Measurements from ENCODE around the gene AK5. TPM values are rescaled to one million over a fixed set of nuclear protein-coding genes. Genes with fewer than 3 reads are reported as not detected.

Gene AK5
- total and polyA plus RNA-seq, 4 donors: 0.06 to 3.0 (median 0.15) TPM; not detected in 1

DNA sequence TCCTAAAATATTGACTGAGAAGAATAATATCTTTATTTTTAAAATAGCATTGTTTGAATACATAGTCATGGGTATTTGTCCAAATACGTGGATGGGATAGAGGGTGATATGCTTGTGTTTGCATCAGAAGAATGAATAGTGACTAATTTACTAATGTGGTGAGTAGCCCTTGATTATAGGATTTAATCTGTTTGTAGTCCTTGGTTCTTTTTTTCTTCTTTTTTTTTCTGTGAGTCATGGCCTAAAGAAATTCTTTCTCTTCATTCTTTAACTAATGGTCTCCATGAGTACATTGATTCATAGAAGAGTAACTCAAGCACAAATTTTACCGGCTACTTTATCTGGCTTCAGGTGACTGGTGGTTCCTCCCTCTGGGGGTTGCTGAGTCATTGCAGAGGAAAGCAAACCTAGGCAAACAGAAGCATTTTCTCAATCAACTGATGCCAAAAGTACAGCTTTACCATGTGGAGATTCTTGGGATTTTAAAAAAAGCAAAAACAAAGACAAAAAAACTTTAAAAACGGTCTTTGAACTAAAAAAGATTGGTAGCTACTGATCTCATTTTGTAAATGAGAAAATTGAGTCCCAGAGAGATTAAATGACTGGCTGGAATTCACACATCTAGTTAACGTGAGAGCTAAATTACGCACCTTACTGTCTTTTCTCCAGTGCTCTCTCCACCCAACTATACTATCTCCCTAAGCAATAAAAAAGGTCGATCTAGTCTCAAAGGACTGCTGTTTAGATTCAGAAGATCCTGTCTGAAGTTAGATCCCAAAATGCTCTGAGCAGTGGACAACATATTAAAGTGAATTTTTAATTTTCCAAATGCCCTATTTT lies 40.5 kb downstream of the AK5 start:
- DNase-seq (no peak), ATAC-seq (ENCODE audit: insufficient read depth, low FRiP score) (no peak)
- H3K36me3 ChIP-seq (ENCODE audit: control insufficient read depth in 4 of 4, insufficient read depth in 4 of 4, low read length in 4 of 4): no peaks in the 10 kb centered on the region
- no peaks in the 10 kb centered on the region for H3K9me3 ChIP-seq (ENCODE audit: control insufficient read depth in 4 of 4, insufficient read depth in 3 of 4, low read length in 3 of 4)
- H3K4me3 ChIP-seq: no peak overlapping the region
- no peak for TF ChIP-seq CTCF (IDR thresholded peaks at IDR 0.05; ENCODE audit: control extremely low read depth, extremely low read depth)
- H3K27me3 ChIP-seq (ENCODE audit: control insufficient read depth in 3 of 3, insufficient read depth in 3 of 3, low read length in 2 of 3): no peaks in the 10 kb centered on the region
- WGBS, 2 donors: 60 to 61% methylated on average over 6 of the region's 6 CpGs
- H3K9ac ChIP-seq (ENCODE audit: insufficient read depth in 1 of 2, low read length in 2 of 2): no peak overlapping the region
- no peak overlapping the region for H3K27ac ChIP-seq (ENCODE audit: low read depth in 1 of 2, low read length in 1 of 2)
- no peaks in the 10 kb centered on the region for H3K4me1 ChIP-seq (ENCODE audit: control insufficient read depth in 5 of 5, insufficient read depth in 5 of 5, low read length in 5 of 5)

DNA sequence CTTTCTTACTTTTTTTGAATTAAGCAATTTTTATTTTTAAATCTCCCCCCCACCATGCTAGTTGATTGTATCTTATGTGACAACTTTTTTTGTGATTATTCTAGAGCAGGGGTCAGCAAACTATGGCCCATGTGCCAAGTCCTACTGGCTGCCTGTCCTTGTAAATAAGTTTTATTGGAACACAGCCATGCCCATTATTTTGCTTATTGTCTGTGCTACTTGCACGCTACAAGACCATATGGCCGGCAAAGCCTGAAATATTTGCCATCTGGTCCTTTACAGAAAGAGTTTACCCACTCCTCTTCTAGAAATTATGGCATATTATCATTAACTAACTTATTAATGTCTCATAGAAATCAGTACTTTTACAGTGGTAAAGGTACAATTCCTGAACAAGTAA lies 51.7 kb downstream of the AK5 start:
- Histone ChIP-seq H3K27ac (ENCODE audit: low read depth in 1 of 2, low read length in 1 of 2) (no peak overlapping the region), H3K4me3 (no peak overlapping the region), H3K4me1 (ENCODE audit: control insufficient read depth in 5 of 5, insufficient read depth in 5 of 5, low read length in 5 of 5) (no peaks in the 10 kb centered on the region), H3K9me3 (ENCODE audit: control insufficient read depth in 4 of 4, insufficient read depth in 3 of 4, low read length in 3 of 4) (no peaks in the 10 kb centered on the region), H3K36me3 (ENCODE audit: control insufficient read depth in 4 of 4, insufficient read depth in 4 of 4, low read length in 4 of 4) (no peaks in the 10 kb centered on the region), H3K9ac (ENCODE audit: insufficient read depth in 1 of 2, low read length in 2 of 2) (no peak overlapping the region), H3K27me3 (ENCODE audit: control insufficient read depth in 3 of 3, insufficient read depth in 3 of 3, low read length in 2 of 3) (no peaks in the 10 kb centered on the region)
- no peak for TF ChIP-seq CTCF (IDR thresholded peaks at IDR 0.05; ENCODE audit: control extremely low read depth, extremely low read depth)
- 82 to 85% methylated on average over 2 of the region's 2 CpGs for WGBS, 2 donors
- no peak for DNase-seq
- no peak for ATAC-seq (ENCODE audit: insufficient read depth, low FRiP score)

DNA sequence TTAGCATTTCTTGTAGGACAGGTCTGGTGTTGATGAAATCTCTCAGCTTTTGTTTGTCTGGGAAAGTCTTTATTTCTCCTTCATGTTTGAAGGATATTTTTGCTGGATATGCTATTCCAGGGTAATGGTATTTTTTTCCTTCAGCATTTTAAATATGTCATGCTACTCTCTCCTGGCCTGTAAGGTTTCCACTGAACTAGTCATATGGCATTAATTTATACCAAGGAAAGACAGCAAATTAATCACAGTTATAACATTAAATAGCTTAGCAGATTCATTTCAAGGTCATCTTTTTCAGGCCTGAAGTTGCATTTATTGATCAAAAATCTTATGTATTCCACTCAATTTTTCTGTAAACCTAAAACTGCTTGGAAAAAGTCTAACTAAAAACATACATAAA lies 54.9 kb downstream of the AK5 start:
- Histone ChIP-seq H3K27ac (ENCODE audit: low read depth in 1 of 2, low read length in 1 of 2) (no peak overlapping the region), H3K9me3 (ENCODE audit: control insufficient read depth in 4 of 4, insufficient read depth in 3 of 4, low read length in 3 of 4) (no peaks in the 10 kb centered on the region), H3K36me3 (ENCODE audit: control insufficient read depth in 4 of 4, insufficient read depth in 4 of 4, low read length in 4 of 4) (no peaks in the 10 kb centered on the region), H3K4me3 (no peak overlapping the region), H3K9ac (ENCODE audit: insufficient read depth in 1 of 2, low read length in 2 of 2) (no peak overlapping the region), H3K27me3 (ENCODE audit: control insufficient read depth in 3 of 3, insufficient read depth in 3 of 3, low read length in 2 of 3) (no peaks in the 10 kb centered on the region), H3K4me1 (ENCODE audit: control insufficient read depth in 5 of 5, insufficient read depth in 5 of 5, low read length in 5 of 5) (no peaks in the 10 kb centered on the region)
- DNase-seq (no peak), ATAC-seq (ENCODE audit: insufficient read depth, low FRiP score) (no peak)
- TF ChIP-seq CTCF (IDR thresholded peaks at IDR 0.05; ENCODE audit: control extremely low read depth, extremely low read depth): no peak

Data from lung (tissue), 12 donors.